Mucosa of rectum (tissue), 2 donors: Measurements from ENCODE around the gene TSR1.

Experiments
- H3K27ac ChIP-seq, 2 donors: one replicate each; pipeline ENCODE4 v1.7.0; 2013; ENCODE audit warnings: inconsistent platforms in 2 of 2, low read depth in 2 of 2, low read length in 2 of 2
- H3K27me3 ChIP-seq, 2 donors: one replicate each; pipeline ENCODE4 v1.7.0; 2013; ENCODE audit warnings: low read length in 2 of 2; ENCODE audit not compliant: control insufficient read depth in 2 of 2, insufficient read depth in 2 of 2
- H3K36me3 ChIP-seq, 2 donors: one replicate each; pipeline ENCODE4 v1.7.0; 2013; ENCODE audit warnings: low read length in 2 of 2; ENCODE audit not compliant: control insufficient read depth in 2 of 2, insufficient read depth in 2 of 2
- H3K4me1 ChIP-seq, 2 donors: one replicate each; pipeline ENCODE4 v1.7.0; 2013; ENCODE audit warnings: low read length in 2 of 2, mild to moderate bottlenecking in 1 of 2; ENCODE audit not compliant: control insufficient read depth in 2 of 2, insufficient read depth in 2 of 2
- H3K4me3 ChIP-seq, 2 donors: one replicate each; pipeline ENCODE4 v1.7.0; 2013; ENCODE audit warnings: low read length in 2 of 2
- H3K9ac ChIP-seq, 2 donors: one replicate each; pipeline ENCODE4 v1.7.0; 2013; ENCODE audit warnings: low read length in 2 of 2, low read depth in 1 of 2, mild to moderate bottlenecking in 1 of 2
- H3K9me3 ChIP-seq, 2 donors: one replicate each; pipeline ENCODE4 v1.7.0; 2013; ENCODE audit warnings: low read length in 2 of 2; ENCODE audit not compliant: control insufficient read depth in 2 of 2
- donor health status: healthy.
- donor health status: Normal muscosa, but diverticular disease.

TSR1 gene

GRCh38 chr17:2361010-2361760, 24.9 kb upstream of the TSR1 start:
- H3K27me3 ChIP-seq, result no peaks in the 10 kb centered on the region
- no peak overlapping the region for H3K27ac ChIP-seq
- no peaks in the 10 kb centered on the region for H3K4me1 ChIP-seq
- no peak overlapping the region for H3K9ac ChIP-seq
- peaks cover 14 to 18% of the 10 kb centered on the region in 2 donors for H3K36me3 ChIP-seq
- H3K9me3 ChIP-seq, result no peaks in the 10 kb centered on the region
- H3K4me3 ChIP-seq, result no peak overlapping the region

- Histone ChIP-seq H3K27me3 (no peaks in the 10 kb centered on the region), H3K9me3 (no peaks in the 10 kb centered on the region), H3K36me3 (peaks cover 0 to 2% of the 10 kb centered on the region in 2 donors), H3K4me1 (no peaks in the 10 kb centered on the region), H3K27ac (no peak overlapping the region), H3K4me3 (no peak overlapping the region), H3K9ac (no peak overlapping the region)
Observed at GRCh38 chr17:2357931-2358434, 21.7 kb upstream of the TSR1 start.

GRCh38 chr17:2357237-2357636, 21.0 kb upstream of the TSR1 start:
- Histone ChIP-seq H3K4me1 (no peaks in the 10 kb centered on the region), H3K9me3 (no peaks in the 10 kb centered on the region), H3K4me3 (no peak overlapping the region), H3K27ac (no peak overlapping the region), H3K36me3 (peaks cover 0 to 2% of the 10 kb centered on the region in 2 donors), H3K9ac (no peak overlapping the region), H3K27me3 (no peaks in the 10 kb centered on the region)

GRCh38 chr17:2354311-2354710, 18.1 kb upstream of the TSR1 start:
- no peaks in the 10 kb centered on the region for H3K27me3 ChIP-seq
- no peak overlapping the region for H3K9ac ChIP-seq
- H3K27ac ChIP-seq, result no peak overlapping the region
- no peaks in the 10 kb centered on the region for H3K9me3 ChIP-seq
- no peaks in the 10 kb centered on the region for H3K4me1 ChIP-seq
- H3K4me3 ChIP-seq, result no peak overlapping the region
- H3K36me3 ChIP-seq, result no peaks in the 10 kb centered on the region

- Histone ChIP-seq H3K36me3 (no peaks in the 10 kb centered on the region), H3K9me3 (no peaks in the 10 kb centered on the region), H3K9ac (no peak overlapping the region), H3K4me3 (no peak overlapping the region), H3K27ac (no peak overlapping the region), H3K4me1 (no peaks in the 10 kb centered on the region), H3K27me3 (no peaks in the 10 kb centered on the region)
Observed at GRCh38 chr17:2351269-2351668, 15.0 kb upstream of the TSR1 start.

- Histone ChIP-seq H3K27me3 (no peaks in the 10 kb centered on the region), H3K4me3 (no peak overlapping the region), H3K9ac (no peak overlapping the region), H3K4me1 (no peaks in the 10 kb centered on the region), H3K27ac (no peak overlapping the region), H3K36me3 (peaks cover 0 to 7% of the 10 kb centered on the region in 2 donors), H3K9me3 (no peaks in the 10 kb centered on the region)
Observed at GRCh38 chr17:2347805-2348685, 11.8 kb upstream of the TSR1 start.

GRCh38 chr17:2346475-2346874, 10.2 kb upstream of the TSR1 start:
- Histone ChIP-seq H3K27me3 (no peaks in the 10 kb centered on the region), H3K9me3 (no peaks in the 10 kb centered on the region), H3K27ac (no peak overlapping the region), H3K9ac (no peak overlapping the region), H3K36me3 (peaks cover 0 to 10% of the 10 kb centered on the region in 2 donors), H3K4me1 (no peaks in the 10 kb centered on the region), H3K4me3 (no peak overlapping the region)

GRCh38 chr17:2344528-2344927, 8.3 kb upstream of the TSR1 start:
- no peaks in the 10 kb centered on the region for H3K9me3 ChIP-seq
- H3K27ac ChIP-seq, result no peak overlapping the region
- H3K4me3 ChIP-seq, result no peak overlapping the region
- no peaks in the 10 kb centered on the region for H3K27me3 ChIP-seq
- no peak overlapping the region for H3K9ac ChIP-seq
- peaks cover 0 to 10% of the 10 kb centered on the region in 2 donors for H3K36me3 ChIP-seq
- H3K4me1 ChIP-seq, result no peaks in the 10 kb centered on the region

GRCh38 chr17:2343421-2343820, 7.2 kb upstream of the TSR1 start:
- Histone ChIP-seq H3K9ac (no peak overlapping the region), H3K27me3 (no peaks in the 10 kb centered on the region), H3K27ac (no peak overlapping the region), H3K9me3 (no peaks in the 10 kb centered on the region), H3K36me3 (peaks cover 0 to 10% of the 10 kb centered on the region in 2 donors), H3K4me1 (no peaks in the 10 kb centered on the region), H3K4me3 (no peak overlapping the region)

- peaks cover 12 to 22% of the 10 kb centered on the region in 2 donors for H3K36me3 ChIP-seq
- peak overlapping the region; percentile 73 to 90 for H3K4me3 ChIP-seq
- peak overlapping the region in 1 of 2 donors; percentile 58 for H3K9ac ChIP-seq
- no peaks in the 10 kb centered on the region for H3K9me3 ChIP-seq
- peaks cover 7 to 9% of the 10 kb centered on the region in 2 donors for H3K4me1 ChIP-seq
- H3K27ac ChIP-seq, result peak overlapping the region in 1 of 2 donors; percentile 87
- no peaks in the 10 kb centered on the region for H3K27me3 ChIP-seq
Observed at GRCh38 chr17:2338315-2338657, 2.0 kb upstream of the TSR1 start.
